Dedifferentiated amniotic fluid mesenchymal stem cell (primary cell): Measurements from ENCODE around the gene TCAF1.

ENCODE experiments used
- DNase-seq: peaks from one replicate; pipeline ENCODE4 v3.0.0-alpha.2; 2016; ENCODE audit errors: extremely low spot score

The TCAF1 gene, protein sequence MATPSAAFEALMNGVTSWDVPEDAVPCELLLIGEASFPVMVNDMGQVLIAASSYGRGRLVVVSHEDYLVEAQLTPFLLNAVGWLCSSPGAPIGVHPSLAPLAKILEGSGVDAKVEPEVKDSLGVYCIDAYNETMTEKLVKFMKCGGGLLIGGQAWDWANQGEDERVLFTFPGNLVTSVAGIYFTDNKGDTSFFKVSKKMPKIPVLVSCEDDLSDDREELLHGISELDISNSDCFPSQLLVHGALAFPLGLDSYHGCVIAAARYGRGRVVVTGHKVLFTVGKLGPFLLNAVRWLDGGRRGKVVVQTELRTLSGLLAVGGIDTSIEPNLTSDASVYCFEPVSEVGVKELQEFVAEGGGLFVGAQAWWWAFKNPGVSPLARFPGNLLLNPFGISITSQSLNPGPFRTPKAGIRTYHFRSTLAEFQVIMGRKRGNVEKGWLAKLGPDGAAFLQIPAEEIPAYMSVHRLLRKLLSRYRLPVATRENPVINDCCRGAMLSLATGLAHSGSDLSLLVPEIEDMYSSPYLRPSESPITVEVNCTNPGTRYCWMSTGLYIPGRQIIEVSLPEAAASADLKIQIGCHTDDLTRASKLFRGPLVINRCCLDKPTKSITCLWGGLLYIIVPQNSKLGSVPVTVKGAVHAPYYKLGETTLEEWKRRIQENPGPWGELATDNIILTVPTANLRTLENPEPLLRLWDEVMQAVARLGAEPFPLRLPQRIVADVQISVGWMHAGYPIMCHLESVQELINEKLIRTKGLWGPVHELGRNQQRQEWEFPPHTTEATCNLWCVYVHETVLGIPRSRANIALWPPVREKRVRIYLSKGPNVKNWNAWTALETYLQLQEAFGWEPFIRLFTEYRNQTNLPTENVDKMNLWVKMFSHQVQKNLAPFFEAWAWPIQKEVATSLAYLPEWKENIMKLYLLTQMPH

DNA sequence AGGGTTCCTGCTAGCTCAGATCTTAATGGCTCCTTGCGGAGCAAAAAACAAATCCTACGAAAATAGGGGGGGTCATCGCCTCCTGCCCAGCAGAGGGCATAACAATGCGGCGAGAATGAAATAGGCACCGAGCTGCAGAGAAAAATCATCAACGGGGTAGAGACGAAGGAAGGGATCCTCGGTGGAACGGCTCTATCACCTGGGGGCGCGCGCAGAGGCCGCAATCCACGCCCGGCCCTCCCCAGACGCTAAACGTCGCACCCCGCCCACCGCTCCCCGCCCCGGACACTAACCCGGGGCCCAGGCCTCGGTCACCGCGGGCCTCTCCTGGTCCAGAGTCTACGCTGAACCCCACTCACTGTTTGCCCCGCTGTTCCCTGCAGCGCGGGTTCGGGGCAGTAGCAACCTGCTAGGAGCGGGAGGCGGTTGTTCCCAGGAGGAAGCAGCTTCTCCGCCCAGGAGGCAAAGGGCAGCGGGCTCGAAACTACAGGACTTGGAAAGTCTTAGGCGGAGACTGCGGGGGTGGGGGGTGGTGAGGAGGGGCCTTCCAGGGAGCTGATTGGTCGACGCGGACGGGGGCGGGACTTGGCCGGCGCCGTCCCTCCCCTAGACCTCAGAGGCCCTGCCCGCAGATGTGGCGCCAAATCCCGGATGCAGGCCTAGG is at the start of gene TCAF1:
TSS of gene TCAF1 (minus strand) at position 509 of the 664 bp plus-strand sequence. CDS start 25,568 bp downstream, outside the sequence.
- peak; percentile 94 for DNase-seq

DNA sequence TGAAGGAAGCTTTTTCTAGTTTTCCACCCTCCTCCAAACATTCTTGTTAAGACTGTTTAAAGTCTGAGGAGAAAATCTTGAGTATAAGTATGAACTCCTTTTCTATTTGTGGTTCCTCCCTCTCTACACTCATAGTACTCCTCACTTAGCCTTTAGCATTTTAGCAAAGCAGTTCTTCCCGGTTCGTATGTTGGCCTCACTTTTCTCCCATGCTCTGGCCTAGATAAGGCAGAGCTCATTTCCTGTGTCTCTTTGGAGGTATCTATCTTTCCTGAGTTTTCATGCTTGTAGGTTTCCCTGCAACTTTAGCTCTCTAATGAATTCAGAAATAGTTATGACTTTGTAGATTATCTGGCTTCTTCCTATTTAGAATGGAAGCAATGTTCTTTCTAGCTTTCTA is 46.8 kb upstream of the TCAF1 start:
- DNase-seq = no peak

DNA sequence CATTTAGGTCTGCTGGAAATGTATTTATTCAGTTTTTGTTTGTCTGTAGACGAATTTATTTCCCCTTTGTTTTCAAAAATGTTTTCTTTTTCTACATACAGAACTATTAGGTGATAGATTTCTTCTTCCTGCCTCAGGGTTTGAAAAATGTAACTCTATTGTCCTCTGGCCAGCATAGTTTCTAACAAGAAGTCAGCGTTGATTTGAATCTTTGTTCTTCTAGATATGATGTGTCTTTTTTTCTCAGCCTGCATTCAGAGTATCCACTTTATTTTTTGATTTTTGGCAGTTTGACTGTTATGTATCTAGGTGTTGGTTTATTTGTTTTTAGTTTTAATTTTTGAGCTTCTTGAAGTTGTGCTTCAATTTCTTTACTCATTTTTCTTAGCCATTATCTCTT is 45.1 kb upstream of the TCAF1 start:
- no peak for DNase-seq

DNA sequence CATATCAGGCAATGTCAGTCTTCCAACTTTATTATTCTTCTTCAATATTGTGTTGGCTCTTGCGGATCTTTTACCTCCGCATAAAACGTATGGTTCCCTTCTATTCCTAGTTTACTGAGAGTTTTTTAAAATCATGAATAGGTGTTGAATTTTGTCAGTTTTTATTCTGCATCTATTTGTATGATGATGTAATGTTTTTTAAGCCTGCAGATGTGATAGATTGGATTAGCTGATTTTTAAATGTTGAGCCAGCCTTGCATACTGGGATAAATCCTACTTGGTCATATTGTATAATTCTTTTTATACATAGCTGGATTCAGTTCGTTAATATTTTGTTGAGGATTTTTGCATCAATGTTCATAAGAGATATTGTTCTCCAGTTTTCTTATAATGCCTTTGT is 43.4 kb upstream of the TCAF1 start:
- no peak for DNase-seq

DNA sequence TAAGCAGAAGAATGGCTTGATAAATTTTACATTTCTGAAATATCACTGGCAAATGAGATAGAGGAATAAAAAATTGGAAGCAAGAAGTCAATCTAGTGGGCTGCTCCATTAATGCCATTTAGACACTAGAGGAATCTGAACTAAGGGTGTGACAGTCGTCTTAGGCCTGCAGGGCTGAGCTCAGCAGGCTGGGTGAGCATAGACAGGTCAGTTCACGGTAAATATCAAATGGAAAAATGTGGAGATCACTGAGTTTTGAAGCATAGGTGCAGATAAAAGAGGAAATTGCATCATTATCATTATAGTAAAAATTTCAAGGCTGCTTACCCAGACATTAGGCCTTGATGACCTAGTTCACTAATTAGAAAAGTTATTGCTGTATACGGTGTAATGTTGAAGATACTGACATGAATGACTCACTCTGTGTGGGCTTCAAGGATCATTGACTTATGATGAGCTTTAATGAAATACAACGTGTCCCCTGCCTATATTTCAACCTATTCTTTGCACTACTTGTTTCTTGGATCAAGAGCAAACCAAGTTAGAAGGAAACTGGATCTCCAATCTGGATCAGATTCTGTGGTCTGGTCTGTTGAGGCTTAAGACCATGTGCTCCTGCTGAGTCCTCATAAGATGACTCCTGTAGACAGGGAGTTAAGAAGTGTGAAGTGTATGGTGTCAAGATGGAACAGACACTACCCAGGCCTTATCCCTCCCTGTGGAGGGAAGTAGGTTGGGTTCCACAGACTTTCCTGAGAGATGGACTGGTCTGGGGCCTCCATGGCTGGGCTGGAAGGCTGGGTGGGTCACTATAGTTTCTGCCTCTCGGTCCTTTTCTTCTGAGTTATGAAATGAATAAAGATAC is 36.6 kb upstream of the TCAF1 start:
- DNase-seq = no peak

DNA sequence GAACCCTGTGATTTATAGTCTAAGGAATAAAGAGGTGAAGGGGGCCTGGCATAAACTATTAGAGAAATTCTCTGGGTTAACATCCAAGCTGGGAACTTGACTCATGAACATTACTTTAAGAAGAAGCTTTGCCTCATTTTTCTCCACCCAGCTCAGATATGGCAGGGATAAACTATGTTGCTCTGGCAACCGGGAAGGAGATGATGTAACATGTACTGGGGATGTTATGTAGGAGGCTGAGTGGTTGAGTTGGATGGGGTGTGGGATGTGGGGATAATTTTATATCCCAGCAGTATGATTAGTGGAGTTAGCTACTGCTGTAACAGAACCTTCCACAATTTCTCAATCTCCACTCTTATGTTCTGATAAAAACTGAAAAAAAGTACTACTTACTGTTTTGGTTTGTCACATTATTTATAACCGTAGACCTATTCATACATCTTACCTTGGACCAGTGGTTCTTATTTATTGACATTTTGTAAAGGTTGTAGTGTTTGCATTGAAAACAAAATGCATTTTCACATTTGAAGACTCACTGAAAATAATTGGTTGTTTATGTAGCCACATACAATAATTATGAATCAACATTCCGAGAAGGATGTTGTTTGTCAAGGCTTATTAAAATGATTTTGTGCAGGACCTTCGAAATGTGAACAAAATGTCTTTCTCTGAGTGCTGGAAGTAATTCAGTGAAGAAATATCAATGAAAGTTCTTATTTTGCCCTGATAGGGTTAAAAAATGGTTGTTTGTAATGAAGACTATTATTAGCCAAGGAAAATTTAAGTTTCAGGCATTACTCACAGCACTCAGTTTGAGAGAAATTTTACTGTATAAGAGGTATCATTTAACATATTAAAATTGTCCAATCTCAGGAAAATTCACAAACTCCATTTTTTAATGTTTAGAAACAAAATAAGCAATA is 34.4 kb upstream of the TCAF1 start:
- peak; percentile 94 for DNase-seq

DNA sequence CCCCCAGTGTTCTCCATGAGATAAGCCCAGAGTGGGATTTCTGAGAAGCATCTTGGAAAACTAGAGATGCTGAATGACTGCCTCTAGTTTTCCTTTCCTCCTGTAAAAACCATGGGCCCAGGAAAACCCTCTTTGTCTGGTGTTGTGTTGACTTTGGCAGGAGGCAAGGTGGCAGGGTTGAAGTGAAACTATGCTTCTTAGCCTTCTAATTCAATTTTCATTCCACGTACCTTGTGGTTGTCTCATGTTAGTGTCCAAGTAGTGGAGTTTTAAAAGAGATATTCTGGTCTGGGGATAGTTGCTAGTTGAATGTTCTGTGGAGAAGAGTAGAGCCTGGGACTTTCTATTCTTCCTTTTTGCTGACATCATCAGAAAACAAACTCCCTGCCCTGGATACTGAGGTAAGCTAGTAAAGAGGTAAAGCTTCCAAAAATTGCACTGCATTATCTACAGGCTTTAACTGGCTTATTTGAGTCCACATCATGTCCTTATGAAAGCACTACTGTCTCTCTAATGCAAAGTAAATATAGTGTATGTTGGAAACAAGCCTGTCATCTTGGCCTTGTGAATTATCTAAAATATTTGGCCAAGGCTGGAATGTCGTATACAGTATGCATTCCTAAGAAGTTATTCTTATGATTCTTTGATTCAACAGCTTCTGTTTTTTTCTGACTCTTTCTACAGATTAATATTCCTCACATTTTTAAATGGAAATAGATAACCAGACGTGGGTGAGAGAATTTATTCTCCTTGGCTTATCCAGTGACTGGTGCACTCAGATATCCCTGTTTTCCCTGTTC is 32.8 kb upstream of the TCAF1 start, which contains the start of gene OR2F2:
TSS of gene OR2F2 (plus strand) at position 708 of the 800 bp plus-strand sequence. CDS start at position 708, 0 bp downstream.
- DNase-seq = peak; percentile 80

DNA sequence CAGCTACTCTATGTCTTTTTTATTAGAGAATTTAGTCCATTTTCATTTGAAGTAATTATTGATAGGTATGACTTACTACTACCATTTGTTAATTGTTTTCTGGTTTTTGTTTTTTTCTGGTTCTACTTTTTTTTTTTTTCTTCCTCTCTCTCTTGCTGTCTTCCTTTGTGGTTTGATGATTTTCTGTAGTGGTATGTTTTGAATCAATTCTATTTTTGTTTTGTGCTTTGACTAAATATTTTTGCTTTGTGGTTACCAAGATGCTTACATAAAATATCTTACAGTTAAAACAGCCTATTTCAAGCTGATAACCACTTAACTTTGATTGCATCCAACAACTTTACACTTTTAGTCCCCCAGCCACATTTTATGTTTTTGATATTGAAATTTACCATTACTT is 29.8 kb upstream of the TCAF1 start:
- DNase-seq = peak; percentile 44

DNA sequence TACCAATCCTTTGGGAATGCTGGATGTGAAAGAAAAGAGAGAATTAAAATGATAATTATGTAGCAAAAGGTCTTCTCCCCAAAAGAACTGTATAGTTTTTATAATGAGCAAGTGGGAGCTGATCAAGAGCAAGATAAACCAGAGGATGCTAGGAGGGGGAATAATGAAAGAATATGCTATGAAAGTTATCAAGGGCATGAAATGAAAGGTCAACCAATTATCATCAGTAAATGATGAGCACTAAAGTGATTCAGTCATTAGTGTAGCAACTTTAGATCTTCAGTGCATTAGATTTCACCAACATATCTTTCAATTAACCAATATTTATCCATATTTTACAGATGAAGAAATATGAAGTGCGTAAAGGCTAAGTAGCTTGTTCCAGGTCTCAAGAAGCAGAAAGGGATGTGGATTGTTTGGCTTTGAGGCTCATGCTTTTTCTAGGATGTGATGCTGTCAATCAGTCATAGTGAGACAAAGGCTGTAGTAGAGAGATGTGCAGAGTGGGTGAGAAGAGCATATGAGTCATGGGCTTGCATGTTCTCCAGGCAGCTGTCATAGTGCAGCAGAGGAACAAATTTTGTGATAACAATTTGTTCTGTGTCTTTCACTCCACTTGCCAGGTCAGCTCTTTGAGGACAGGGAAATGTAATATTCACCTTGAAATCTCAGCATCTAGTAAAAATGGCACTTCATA is 27.4 kb upstream of the TCAF1 start:
- DNase-seq = no peak

DNA sequence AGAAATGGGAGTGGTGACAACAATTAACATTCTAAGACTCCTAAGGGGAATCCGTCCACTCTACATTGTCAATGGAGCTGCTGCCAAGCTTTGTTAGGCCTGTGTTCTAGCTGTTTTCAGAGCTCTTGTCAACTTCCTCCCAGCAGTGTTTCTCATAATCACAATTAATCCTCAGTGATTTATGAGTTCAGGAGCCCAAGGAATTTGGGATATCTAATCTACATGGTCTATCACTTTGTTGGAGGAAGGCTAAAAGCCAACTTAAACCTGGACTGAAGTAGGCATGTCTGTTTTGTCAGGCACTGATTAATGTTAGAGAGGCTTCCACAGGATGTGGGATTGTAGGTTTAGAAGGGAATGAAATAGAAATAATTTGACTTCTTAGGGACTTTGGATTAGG is 22.9 kb upstream of the TCAF1 start:
- DNase-seq = no peak

DNA sequence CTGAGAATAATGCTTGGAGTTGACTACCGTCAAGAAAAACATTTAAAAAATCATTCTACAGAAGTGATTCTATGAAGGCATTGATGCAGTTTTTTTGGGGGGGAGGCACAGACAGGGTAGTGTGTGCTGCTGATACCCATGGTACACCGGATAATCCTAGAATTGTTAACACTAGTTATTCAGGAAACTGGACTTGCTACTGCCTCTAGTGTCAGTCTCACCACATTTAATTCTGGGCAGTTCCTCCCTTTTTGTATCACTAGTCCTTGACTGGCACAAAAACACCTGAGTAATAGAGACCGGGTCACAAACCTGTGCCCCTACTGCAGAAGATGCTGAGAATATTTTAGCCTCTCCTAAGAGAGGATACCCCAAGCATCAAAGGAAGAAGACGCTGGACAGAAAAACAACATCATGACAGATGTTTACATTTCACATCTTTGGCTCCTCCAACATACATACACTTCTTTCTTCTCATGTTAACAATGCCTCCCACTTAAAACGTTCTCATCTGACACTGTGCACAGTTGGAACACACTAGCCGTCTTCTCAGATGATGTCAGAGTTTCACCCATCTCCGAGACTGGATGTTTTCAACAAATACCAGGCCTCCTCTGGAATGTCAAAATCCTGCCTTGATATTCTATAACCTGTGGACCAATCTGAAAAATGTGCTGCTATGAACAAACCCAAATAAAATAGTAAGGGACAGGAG is 13.1 kb upstream of the TCAF1 start:
- no peak for DNase-seq

DNA sequence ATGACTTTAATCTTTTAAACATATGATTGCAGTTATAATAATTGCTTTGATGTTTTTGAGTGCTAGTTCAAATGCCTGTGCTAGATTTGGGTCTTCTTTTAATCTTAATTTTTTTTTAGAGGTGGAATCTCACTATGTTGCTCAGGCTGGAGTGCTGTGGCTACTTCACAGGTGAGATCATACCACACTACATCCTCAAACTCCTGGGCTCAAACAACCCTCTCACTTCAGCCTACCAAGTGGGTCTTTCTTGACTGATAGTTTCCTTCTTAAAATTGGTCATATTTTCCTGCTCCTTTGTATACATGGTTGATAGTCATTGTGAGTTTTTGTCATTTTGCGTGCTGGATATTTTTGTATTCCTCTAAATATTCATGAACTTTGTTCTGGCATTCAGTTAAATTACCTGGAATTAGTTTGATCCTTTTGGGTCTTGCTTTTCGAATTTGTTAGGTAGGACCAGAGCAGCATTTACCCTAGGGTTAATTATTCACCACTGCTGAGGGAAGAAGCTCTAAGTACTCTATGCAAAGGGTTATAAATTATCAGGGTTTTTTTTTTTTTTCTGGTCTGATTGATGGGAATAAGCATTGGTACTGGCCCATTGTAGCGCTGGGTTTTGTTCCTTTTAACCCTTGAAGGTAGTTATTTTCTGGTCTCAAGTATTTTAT is 12.1 kb upstream of the TCAF1 start:
- DNase-seq = no peak

DNA sequence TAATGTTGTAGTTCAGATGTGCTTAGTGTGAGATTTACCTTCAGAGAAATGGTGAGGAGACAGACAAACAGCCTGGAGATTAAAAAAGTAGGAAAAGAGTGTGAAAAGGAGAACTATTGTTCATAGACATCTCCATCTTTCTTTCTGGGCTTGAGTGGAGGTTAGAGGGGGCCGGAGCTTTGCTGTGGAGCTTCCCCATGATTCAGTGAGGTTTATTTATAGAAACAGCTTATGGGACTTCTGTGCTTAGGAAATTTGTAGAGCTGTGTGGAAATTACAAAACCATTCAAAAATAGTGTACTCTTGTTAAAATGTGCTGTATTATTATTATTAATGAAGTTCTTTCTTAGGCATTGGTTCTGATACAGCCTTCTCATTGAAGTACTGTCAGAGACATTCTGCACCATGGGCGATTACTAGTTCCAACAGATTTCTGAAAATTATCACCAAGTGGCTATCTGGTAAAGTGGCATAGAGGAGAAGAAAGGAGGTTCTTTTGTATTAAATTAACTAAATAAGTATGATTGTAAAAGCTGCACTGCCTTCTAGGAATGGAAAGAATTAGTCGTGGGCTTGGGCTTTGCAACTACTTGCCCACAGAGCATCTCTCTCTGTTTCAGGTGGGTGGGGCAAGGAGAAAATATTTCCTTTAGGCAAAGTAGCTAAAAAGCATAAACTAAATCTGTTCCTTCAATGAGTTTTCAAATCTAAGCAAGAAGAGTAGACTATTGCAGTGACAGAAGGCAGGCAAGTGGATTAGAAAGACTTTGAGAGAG is 8.7 kb upstream of the TCAF1 start:
- DNase-seq = peak; percentile 33

DNA sequence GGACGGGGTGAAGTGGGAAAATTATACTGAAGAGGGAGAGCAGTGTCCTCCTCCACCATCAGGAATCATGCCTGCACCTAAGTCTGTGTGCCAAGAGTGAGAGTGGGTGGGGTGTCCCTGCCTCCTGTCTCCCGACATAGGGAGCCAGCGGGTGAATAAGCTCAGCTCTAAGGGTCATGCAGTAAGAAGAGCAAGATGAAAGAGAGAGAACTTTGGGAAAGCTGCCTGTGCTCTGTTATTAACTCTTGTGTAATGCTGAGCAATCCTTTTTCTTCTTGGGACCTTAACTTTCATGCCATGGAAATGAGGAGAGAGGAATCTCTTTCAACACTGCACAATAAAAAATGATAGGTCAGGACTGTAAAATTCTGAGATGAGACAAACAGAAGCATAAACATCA is 7.9 kb upstream of the TCAF1 start:
- no peak for DNase-seq

DNA sequence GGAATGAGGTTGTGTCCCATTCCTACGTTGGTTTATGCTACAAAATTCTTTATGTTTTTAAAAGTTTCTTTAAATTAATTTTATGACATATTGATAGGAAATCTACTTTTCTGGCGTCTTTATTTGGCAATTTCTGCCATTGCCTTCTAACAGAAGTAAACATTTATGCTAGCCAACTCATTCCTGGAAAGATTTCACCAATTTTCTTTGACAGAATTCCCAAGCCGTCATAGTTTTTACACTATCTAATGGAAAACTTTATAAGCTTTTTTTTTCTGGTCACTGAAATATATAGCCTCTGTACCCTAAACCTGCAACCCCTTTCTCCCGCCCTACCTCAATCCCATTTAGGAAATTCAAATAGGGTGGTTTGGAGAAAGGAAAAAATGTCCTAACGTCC is 6.1 kb upstream of the TCAF1 start:
- DNase-seq = no peak

DNA sequence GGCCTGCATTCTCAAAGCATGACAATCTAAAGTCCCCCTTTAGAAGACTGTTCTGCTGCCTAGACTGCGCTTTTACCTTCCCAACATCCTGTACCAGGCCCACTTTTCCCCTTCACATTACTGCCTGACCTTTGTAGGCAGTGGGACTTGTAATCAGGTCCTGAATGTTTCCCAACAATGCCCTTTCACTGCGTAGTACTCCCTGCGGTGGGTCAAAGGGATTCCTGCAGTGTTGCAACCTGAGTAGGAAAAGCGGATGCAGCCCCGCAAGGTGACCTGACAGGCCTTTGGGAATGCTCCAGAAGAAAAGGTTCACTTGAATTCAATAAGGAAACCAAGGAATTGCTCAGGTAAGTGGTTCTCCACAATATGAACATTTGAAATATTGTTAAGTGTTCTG is 4.9 kb upstream of the TCAF1 start:
- no peak for DNase-seq

DNA sequence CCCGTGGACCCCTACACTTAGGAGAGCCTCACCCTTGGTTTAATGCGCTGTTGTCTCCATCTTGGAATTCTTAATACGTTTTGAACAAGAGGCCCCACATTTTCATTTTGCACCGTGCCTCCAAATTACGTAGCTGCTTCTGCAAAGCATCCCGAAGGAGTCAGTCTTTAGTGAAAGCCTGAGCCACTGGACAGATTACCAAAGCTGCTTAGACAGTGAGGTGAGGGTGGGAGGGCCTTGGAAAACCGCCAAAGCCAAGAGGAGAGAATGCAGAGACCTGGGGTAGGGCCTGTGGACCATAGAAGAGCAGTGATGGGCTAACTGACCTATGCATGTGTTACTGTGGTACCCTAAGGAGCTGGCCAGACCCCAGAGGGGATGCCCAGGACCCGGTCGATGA is 4.2 kb upstream of the TCAF1 start:
- DNase-seq = no peak
